ENCODE results near the gene SLC37A4. TPM values are rescaled to one million over a fixed set of nuclear protein-coding genes. Genes with fewer than 3 reads are reported as not detected.

The SLC37A4 gene
- total RNA-seq, 4 donors from 2014 or later = 12.4 to 30.2 (median 16.5) TPM

- WGBS, 2 donors = 94 to 96% methylated on average over 17 of the region's 17 CpGs
These were observed 16.3 kb downstream of the SLC37A4 start for GRCh38 chr11:119014209-119014924.

GRCh38 chr11:119012629-119013170, 18.0 kb downstream of the SLC37A4 start:
- Histone ChIP-seq H3K9me3 (no peaks in the 10 kb centered on the region), H3K27me3 (no peaks in the 10 kb centered on the region), H3K4me3 (replicated peaks in 1 of 3) (no peak overlapping the region), H3K36me3 (peaks cover 39 to 44% of the 10 kb centered on the region in 2 donors), H3K27ac (no peak overlapping the region), H3K4me1 (peaks cover 7 to 13% of the 10 kb centered on the region in 2 donors)
- intact Hi-C loops (cut with DNase I) = no loop called here
- no peak for TF ChIP-seq CTCF (IDR thresholded peaks at IDR 0.05)
- 86 to 88% methylated on average over 3 of the region's 3 CpGs for WGBS, 2 donors
- no peak for DNase-seq

More at GRCh38 chr11:119014209-119014924, 16.3 kb downstream of the SLC37A4 start:
- TF ChIP-seq POLR2A (IDR thresholded peaks at IDR 0.05) (no peak), CTCF (IDR thresholded peaks at IDR 0.05) (no peak)
- intact Hi-C loops (cut with DNase I) = no loop called here
- DNase-seq = no peak
- H3K36me3 ChIP-seq = peaks cover 38 to 42% of the 10 kb centered on the region in 2 donors
- H3K4me3 ChIP-seq (replicated peaks in 1 of 3) = no peak overlapping the region
- H3K9me3 ChIP-seq = no peaks in the 10 kb centered on the region
- no peaks in the 10 kb centered on the region for H3K27me3 ChIP-seq
- no peak overlapping the region for H3K27ac ChIP-seq
- peaks cover 9 to 14% of the 10 kb centered on the region in 2 donors for H3K4me1 ChIP-seq

- peaks cover 46 to 53% of the 10 kb centered on the region in 2 donors for H3K36me3 ChIP-seq
- no peak for DNase-seq
- TF ChIP-seq CTCF (IDR thresholded peaks at IDR 0.05) = no peak
- TF ChIP-seq POLR2A (IDR thresholded peaks at IDR 0.05) = no peak
These were observed 19.1 kb downstream of the SLC37A4 start for GRCh38 chr11:119011476-119012053.

GRCh38 chr11:119006656-119007055, 24.0 kb downstream of the SLC37A4 start:
- H3K27ac ChIP-seq = no peak overlapping the region
- no peak overlapping the region for H3K4me3 ChIP-seq (replicated peaks in 1 of 3)
- H3K4me1 ChIP-seq = no peaks in the 10 kb centered on the region
- H3K27me3 ChIP-seq = no peaks in the 10 kb centered on the region
- no peaks in the 10 kb centered on the region for H3K9me3 ChIP-seq
- WGBS, 2 donors = 89 to 95% methylated on average over 4 of the region's 4 CpGs
- intact Hi-C loops (cut with DNase I) = no loop called here
- DNase-seq = no peak
- H3K36me3 ChIP-seq = peaks cover 30 to 33% of the 10 kb centered on the region in 2 donors
- TF ChIP-seq CTCF (IDR thresholded peaks at IDR 0.05) (no peak), POLR2A (IDR thresholded peaks at IDR 0.05) (no peak)

More at GRCh38 chr11:119011476-119012053, 19.1 kb downstream of the SLC37A4 start:
- no peak overlapping the region for H3K4me3 ChIP-seq (replicated peaks in 1 of 3)
- H3K9me3 ChIP-seq = no peaks in the 10 kb centered on the region
- 85 to 90% methylated on average over 6 of the region's 6 CpGs for WGBS, 2 donors
- H3K27me3 ChIP-seq = no peaks in the 10 kb centered on the region
- H3K4me1 ChIP-seq = peaks cover 0 to 6% of the 10 kb centered on the region in 2 donors
- no peak overlapping the region for H3K27ac ChIP-seq
- intact Hi-C loops (cut with DNase I) = no loop called here

- WGBS, 2 donors = 76 to 79% methylated on average over 1 of the region's 1 CpG
- intact Hi-C loops (cut with DNase I) = no loop called here
These were observed 29.8 kb downstream of the SLC37A4 start for GRCh38 chr11:119000906-119001305.

More at GRCh38 chr11:119000906-119001305, 29.8 kb downstream of the SLC37A4 start:
- H3K9me3 ChIP-seq = no peaks in the 10 kb centered on the region
- H3K27me3 ChIP-seq = no peaks in the 10 kb centered on the region
- DNase-seq = no peak
- H3K36me3 ChIP-seq = peaks cover 16 to 21% of the 10 kb centered on the region in 2 donors
- H3K27ac ChIP-seq = no peak overlapping the region
- TF ChIP-seq CTCF (IDR thresholded peaks at IDR 0.05) (no peak), POLR2A (IDR thresholded peaks at IDR 0.05) (no peak)
- H3K4me1 ChIP-seq = peaks cover 7 to 17% of the 10 kb centered on the region in 2 donors
- H3K4me3 ChIP-seq (replicated peaks in 1 of 3) = no peak overlapping the region

Data from thyroid gland (tissue), 4 donors.